ENCODE measurements around the gene MYO18A. TPM values are rescaled to one million over a fixed set of nuclear protein-coding genes. Genes with fewer than 3 reads are reported as not detected.

MYO18A gene
- total and polyA plus RNA-seq, 10 of the 15 experiments (the other 5 are each of a cell fraction or from before 2014, with no cell fraction given), result 2.9 to 66.0 (median 24.5) TPM

DNA sequence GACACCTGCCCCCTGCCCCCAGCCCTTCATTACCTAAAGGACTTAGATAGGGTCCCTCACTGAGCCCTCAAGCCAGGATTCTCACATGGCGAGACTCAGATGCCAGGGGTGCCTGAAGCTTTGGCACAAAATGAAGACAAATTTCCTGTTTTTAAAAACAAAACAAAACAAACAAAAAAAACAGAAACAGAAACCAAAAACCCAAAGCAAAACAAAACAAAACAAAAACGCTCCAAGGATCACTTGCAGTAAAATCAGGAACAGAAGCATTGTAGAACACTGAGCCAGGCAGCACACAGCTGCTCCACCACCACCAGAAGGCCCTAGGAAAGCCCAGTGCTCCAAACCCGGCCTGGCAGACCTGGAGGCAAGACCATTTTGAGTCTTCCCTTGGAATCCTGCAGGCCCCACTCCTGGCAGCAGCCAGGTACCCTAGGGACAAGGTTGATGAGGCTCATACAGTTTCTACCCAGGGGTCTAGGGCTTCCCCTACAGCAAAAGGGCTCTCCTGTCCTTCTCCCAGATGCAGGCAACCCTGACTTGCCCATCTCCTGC, 20.8 kb downstream of the MYO18A start:
- RAD21 ChIA-PET (ENCODE audit: unreplicated experiment), result interaction anchor here (0.6 to 1.1 kb wide), 3 partner anchors 10 to 202 kb away, joined by 3 to 4 read pairs (median 3); no protein-coding TSS in a partner anchor
- H4K20me1 ChIP-seq (ENCODE audit: control insufficient read depth, insufficient read depth), result no peaks in the 10 kb centered on the region
- in situ Hi-C loops (cut with MboI) (no loop called here), intact Hi-C loops (cut with micrococcal nuclease; ENCODE audit: unreplicated experiment) (no loop called here)
- H3K27me3 ChIP-seq (replicated peaks in 1 of 2; ENCODE audit: control insufficient read depth in 2 of 2, insufficient read depth in 2 of 2, low read length in 1 of 2), result no peaks in the 10 kb centered on the region
- H3K4me1 ChIP-seq (ENCODE audit: control insufficient read depth, insufficient read depth, low read length), result peaks cover 7% of the 10 kb centered on the region
- ATAC-seq (0 out of 3 replicates have a peak, but pooled peaks have one; percentile 15), DNase-seq (ENCODE audit: low read depth, low spot score) (no peak), FAIRE-seq (no peak)
- 25% methylated on average over 3 of the region's 3 CpGs for WGBS (ENCODE audit: insufficient coverage, insufficient replicate concordance, low lambda C conversion rate, missing lambda C conversion rate)
- H3K4me3 ChIP-seq, result no peak overlapping the region; the same call in 1 of the 2 replicates
- TF ChIP-seq PAX5 (IDR thresholded peaks at IDR 0.05; ENCODE audit: borderline replicate concordance, low read depth, low read length), result no peak
- TF ChIP-seq, protein P1, sequence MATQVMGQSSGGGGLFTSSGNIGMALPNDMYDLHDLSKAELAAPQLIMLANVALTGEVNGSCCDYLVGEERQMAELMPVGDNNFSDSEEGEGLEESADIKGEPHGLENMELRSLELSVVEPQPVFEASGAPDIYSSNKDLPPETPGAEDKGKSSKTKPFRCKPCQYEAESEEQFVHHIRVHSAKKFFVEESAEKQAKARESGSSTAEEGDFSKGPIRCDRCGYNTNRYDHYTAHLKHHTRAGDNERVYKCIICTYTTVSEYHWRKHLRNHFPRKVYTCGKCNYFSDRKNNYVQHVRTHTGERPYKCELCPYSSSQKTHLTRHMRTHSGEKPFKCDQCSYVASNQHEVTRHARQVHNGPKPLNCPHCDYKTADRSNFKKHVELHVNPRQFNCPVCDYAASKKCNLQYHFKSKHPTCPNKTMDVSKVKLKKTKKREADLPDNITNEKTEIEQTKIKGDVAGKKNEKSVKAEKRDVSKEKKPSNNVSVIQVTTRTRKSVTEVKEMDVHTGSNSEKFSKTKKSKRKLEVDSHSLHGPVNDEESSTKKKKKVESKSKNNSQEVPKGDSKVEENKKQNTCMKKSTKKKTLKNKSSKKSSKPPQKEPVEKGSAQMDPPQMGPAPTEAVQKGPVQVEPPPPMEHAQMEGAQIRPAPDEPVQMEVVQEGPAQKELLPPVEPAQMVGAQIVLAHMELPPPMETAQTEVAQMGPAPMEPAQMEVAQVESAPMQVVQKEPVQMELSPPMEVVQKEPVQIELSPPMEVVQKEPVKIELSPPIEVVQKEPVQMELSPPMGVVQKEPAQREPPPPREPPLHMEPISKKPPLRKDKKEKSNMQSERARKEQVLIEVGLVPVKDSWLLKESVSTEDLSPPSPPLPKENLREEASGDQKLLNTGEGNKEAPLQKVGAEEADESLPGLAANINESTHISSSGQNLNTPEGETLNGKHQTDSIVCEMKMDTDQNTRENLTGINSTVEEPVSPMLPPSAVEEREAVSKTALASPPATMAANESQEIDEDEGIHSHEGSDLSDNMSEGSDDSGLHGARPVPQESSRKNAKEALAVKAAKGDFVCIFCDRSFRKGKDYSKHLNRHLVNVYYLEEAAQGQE (IDR thresholded peaks at IDR 0.05; ENCODE audit: low read depth, low read length), result no peak
- TF ChIP-seq SREBF2 (IDR thresholded peaks at IDR 0.05; ENCODE audit: low read length), result no peak
- no peaks in the 10 kb centered on the region for H3K79me2 ChIP-seq (ENCODE audit: control insufficient read depth, insufficient read depth, low read length)
- H3K9ac ChIP-seq (ENCODE audit: control insufficient read depth, insufficient read depth, low read length), result peak overlapping the region; percentile 5; the same call in 1 of the 2 replicates
- POLR2A ChIA-PET, result interaction anchor here (1.2 kb wide), 1 partner anchor 10 kb away, joined by 4 read pairs; no protein-coding TSS in a partner anchor
- no peaks in the 10 kb centered on the region; a peak in 1 of 4 replicates for H3K36me3 ChIP-seq (ENCODE audit: control insufficient read depth in 2 of 2, insufficient read depth in 2 of 2, low read length in 1 of 2)
- H3K9me3 ChIP-seq (replicated peaks; ENCODE audit: control insufficient read depth, insufficient read depth, low read length), result no peaks in the 10 kb centered on the region
- CTCF ChIA-PET, result interaction anchor here (0.8 to 1.6 kb wide), 3 partner anchors 10 to 35 kb away, joined by 3 to 5 read pairs (median 4); no protein-coding TSS in a partner anchor
- H3K27ac ChIP-seq (ENCODE audit: control insufficient read depth, insufficient read depth), result peak overlapping the region; percentile 48
- H3K4me2 ChIP-seq (ENCODE audit: control insufficient read depth, insufficient read depth), result peak overlapping the region; percentile 45
- H2AFZ ChIP-seq (ENCODE audit: control insufficient read depth, low read depth, low read length), result peak overlapping the region; percentile 16
- SMC1A ChIA-PET (ENCODE audit: uncharacterized antibody, unreplicated experiment), result interaction anchor here (1.4 kb wide), 1 partner anchor 9 kb away, joined by 3 read pairs; no protein-coding TSS in a partner anchor
- no TSS peak for BruUV-seq (replicated peaks)

Measured in GM12878 (cell line).